Stimulated activated CD8-positive, alpha-beta memory T cell treated with anti-CD3 and anti-CD28 coated beads, Interleukin-4, amount 100 ng/mL, for 48 hours (primary cell): ENCODE data around the gene FYN.
A peak's percentile ranks its signal among the peaks of the same experiment; 100 is the strongest.

ENCODE experiments used
- DNase-seq: peaks from one replicate; pipeline ENCODE4 v3.0.0-alpha.2; 2020

The FYN gene

DNA sequence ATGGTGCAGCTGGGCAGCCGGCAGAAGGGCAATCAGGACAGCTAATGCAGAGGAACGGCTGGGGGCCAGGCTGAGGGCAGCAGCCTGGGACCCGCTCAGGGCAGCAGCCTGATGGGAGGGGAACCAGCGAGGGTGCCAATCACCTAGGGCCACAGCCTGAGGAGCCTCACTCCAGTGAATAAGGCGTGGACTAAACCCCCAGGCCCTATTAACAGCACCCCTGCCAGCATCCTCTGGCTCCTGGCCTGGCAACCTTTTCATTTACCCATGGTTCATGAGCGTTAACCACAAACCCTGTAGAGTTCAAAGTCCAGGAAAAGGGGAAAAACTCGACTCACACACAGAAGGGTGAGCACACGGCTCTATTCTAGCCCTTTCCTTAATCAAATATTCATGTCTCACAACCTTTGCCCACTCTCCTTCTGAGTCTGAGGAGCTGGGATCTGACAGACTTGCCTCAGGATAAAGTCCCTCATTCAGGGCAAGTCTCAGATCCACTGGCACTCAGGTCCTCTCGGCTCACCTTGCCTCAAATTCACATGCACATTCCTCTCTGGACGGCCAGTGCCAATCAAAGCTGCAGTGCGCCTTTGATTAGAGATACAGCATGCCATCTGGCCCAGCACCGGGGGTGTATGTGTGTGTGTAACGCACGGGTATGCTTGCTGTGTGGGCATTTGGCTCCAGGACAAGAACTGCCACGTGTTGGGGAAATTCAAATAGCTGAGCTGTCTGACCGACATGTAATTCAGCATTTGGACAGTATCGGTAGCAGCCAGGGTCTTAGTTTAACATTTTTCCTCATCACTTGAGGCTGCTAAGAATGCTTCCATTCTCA is 180.7 kb downstream of the FYN start:
- no peak for DNase-seq

DNA sequence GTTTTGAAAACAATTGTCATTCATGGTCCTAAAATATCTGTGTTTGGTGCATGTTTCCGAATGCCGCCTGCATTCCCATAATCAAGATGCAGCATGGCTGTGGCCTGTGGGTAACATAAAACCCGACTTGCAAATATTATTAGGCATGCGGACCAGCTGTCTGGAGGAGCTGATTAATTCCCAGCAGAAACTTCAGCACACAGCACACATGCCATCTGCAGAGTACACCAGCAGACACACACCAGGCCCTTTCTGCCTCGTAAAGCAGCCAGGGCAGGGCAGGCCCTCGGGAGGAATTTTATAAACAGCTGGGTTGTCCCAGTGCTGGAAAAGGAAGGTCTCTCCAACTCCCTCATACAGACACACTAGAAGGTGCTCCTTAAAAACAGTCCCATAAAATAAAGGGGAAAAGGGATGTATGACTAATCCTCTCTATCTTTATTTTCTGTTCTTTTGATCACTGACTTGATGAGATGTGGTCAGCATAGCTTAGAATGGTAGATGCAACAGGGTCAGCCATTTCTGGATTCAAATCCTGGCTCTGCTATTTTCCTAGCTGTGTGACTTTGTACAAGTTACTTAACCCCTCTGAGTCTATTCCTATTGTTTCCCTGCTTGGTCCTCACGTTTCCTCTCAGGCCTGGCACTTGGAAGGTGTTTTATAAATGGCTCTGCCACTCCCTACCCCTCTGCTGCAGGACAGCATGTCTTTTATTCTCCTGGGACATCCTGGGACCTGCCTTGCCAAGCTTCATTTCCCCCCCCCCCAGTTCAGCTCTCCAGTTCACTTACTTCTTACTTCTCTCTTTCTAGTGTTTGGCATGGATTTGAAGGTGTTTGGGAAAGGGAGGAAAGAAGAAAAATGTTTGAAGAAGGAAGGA is 181.7 kb downstream of the FYN start:
- peak; percentile 5 for DNase-seq

GRCh38 chr6:111689946-111690345 is 183.3 kb downstream of the FYN start:
- peak; percentile 12 for DNase-seq

DNA sequence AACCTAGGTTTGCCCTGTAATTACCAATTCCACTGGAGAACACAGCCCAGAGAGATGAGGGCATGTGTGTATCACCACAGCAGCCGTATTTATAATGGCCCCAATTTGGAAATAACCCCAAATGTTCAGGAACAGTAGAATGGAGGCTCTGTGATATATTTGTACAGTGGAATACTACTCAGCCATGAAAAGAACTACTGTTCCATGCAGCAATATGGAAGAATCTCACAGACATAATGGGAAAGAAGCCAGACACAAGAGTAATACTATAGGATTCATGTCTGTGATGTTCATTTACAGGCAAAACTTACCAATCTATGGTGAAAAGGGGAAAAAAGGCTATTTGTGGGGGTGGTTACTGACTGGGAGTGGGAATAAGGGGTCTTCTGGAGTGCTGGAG is 183.8 kb downstream of the FYN start:
- no peak for DNase-seq

DNA sequence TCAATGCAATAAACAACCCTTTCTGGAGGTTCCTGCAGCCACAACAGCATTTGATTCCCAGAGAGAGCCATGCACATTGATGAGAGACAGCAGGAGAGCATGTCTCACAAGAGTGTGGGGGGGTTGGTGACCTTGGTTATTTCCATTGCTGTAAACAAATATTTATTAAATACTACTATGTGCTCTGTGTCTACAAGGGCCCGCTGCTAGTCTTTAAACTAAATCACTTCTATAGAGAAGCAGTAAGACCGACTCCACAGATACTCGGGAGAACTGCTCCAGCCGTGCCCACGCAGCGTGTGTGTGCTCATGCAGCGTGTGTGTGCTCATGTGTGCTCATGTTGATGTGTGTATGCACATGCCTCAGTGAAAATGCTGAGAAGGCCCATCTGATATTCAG is 184.9 kb downstream of the FYN start:
- peak; percentile 11 for DNase-seq

GRCh38 chr6:111687652-111688051 is 185.6 kb downstream of the FYN start:
- DNase-seq: peak; percentile 17

DNA sequence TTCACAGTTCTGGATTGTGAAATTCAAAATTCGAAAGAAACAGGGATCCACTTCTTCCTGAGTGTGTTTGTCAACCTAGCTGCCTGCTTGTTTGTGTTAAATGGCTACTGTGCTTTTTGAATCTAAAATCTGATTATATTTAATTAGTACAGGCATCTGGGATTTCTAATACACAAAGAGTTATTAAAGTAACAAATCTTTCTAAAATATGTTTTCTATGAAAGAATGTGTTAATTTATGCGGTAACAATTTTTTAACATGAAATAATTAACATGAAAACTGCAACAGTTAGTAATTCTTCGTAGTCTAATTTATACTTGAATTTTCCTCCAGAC is 186.4 kb downstream of the FYN start:
- DNase-seq: no peak

DNA sequence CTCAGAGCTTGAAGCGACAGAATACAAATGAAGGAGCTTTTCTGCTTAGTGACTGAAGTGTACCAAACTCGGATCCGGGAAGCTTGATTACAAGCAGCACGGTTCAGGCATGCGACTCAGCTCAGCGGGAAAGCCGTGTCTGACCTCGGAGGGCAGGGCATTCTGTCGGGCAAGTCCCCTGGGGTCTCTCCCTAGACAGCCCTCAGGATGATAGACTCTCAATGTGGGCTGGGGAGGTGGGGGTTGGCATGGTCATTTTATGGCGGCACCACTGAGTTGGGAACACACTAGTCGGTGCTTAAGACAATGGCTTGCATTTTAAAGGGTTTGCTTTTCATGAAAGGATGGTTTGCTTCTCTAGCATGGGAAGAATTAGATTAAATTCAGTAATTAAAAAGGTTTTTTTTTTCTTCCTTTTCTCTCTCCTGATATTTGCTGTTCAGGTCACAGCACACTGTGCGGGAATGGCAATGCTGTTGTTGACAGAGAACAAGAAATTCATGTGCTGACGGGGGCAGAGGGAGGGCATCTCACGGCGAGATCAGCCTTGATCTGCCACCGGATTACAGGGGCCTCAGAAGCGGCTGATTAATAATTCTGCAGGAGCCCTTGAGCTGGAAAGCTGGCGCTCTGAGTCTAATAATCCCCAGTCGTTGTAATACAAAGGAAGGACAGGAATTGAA is 186.9 kb downstream of the FYN start:
- DNase-seq: peak; percentile 21

DNA sequence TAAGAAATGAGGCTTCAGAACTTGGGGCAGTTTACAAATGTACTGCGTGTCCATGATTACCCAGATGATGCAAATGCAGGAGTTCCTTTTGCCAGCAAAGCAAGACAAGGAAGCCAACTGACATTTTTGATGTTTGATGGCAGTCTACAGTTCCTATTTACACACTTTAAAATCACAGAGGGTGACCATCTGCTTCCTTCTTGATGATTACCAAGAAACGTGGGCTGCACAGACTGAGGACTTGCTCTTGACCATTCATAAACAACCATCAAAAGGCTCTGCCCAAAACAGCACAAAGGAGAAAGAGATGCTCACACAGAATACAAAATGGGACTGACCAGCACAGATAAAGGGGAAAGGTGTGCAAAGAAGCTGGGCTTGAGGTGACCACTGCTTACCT is 187.7 kb downstream of the FYN start:
- no peak for DNase-seq

GRCh38 chr6:111685058-111685457 is 188.2 kb downstream of the FYN start:
- DNase-seq: no peak

DNA sequence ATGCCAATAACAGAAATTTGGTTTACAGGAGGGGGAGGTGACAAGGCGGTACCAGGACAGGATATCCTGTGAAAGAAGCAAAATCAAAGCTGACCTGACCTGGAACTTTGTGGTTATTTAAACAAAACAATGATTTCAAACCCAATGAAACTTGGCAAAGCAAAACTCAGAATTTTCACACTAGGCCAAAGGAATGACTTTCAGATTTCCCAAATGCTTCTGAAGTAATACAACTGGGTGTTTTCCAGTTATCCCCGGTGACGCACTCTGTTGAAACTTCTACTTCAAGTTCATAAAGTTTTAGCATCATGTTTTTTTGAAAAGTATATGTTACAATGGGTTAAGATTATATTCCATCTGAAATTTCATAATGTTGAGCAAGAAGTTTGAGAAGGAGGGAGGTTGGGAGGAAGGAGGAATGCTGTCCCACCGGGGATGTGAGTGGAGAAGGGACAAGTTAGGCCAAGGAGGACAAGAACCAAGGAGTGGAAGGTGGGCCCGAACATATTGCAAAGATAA is 189.4 kb downstream of the FYN start:
- DNase-seq: peak; percentile 9

- DNase-seq: peak; percentile 8
Observed at GRCh38 chr6:111683157-111683556, 190.1 kb downstream of the FYN start.

DNA sequence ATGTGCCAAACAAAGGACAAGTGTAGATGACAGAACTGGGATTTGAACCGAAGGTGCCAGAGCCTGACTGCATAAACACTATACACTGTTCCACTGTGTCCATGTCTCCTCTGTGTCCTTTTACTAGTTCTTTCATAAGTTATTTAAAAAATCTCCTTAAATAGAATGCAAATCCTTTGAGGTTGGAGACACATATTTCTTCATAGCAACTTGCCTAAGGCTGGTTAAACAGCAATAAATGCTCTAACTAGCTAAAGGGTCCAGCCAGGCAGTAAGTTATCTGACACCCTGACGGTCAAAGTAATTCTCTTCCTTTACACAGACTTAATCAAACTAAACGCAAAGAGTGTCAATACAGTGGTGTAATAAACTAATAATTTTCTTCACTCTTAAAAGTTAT is 191.4 kb downstream of the FYN start:
- no peak for DNase-seq

DNA sequence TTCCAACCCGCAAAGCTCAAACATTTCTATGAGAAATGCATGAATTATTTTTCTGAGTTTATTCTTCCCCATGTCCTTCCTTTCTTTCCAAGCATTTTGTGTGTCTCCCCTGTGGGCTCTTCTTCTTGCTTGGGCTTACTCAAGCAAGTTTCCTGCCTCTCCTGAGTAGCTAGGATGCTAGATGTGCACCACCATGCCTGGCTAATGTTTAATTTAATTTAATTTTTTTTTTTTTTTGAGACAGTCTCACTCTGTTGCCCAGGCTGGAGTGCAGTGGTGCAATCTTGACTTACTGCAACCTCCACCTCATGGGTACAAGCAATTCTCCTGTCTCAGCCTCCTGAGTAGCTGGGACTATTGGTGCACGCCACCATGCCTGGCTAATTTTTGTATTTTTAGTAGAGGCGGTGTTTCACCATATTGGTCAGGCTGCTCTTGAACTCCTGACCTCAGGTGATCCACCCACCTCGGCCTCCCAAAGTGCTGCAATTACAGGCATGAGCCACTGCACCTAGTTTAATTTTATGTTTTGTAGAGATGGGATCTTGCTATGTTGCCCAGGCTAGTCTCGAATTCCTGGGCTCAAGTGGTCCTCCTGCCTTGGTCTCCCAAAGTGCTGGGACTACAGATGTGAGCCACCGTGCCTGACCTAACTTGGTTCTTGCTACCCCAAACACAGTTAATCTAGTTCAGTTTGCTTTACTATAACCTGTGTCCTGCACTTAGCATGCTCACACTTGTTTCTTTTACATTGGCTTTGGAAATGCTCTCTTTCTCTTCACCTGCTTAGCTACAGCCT is 192.2 kb downstream of the FYN start:
- DNase-seq: peak; percentile 8

GRCh38 chr6:111680015-111680712 is 193.1 kb downstream of the FYN start:
- no peak for DNase-seq

DNA sequence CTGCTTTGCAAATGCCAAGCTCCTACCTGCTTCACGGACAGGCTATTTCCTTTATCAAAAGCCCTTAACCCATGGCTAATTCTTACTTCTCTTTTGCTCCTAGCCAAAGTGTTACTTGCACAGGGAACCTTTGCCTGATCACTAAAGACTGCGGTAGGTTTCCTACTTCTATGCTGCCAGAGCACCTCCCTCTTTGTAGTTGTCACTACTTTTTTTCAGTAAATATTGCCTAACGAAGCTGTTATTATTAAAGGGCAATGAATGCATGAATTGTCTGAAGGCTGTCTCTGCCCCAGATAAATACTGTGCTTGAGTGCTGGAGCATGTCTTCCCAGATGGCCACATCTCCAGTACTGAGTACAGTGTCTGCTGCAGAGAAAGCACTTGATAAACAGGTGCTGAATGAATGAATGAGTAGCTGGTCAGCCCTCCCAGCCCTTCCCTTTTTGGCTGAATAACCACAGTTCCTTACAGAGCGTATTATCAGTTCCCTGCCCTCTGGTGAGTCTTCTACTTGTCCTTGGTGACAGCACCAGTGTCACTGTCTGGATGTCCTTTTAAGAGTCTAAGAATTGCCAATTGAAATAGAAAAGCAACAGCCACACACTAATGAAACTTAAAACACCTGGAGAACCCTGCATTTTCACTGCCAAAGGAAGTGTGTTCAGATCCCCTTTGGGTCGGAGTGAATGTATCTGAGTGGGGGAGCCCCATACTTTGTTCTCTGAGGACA is 194.0 kb downstream of the FYN start:
- DNase-seq: peak; percentile 10

- DNase-seq: no peak
Observed at GRCh38 chr6:111677249-111677990, 195.8 kb downstream of the FYN start.

GRCh38 chr6:111676383-111676782 is 196.9 kb downstream of the FYN start:
- DNase-seq: no peak

DNA sequence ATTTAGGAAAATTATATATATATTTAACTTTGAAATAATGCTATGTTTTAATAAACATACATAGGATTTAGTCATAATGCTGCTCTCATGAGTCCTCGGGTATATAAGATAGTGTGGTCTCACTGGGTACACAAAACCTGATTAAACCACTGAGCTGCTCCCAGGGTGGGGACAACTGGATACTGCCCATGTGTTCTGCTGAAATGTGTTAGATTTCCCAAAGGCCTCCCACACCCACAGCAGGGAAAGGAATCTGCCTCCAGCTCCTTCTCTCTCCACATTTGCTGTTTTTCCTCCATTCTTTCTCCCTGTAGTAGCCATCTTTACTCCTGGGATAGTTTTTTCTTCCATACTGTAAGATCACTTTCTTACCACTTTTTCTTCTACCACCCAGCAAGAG is 198.4 kb downstream of the FYN start:
- no peak for DNase-seq

DNA sequence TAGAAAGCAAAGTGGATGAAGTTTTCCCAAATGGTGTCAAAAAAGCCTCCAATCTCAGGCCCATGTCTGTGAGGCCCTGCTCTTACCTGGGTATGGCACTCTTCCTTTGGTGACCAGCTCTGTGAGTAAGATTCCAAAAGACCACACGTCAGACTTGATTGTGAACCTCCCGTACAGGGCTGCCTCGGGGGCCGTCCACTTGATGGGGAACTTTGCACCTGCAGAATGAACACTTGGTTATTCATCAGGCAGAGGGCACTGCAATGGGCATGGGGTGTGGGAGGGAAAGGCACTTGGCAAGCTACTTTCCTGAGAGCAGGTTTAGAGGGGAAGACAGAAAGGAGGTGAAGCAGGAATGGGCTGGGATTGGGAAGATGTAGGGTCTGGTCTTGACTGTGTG is 198.8 kb downstream of the FYN start:
- DNase-seq: peak; percentile 17
